ENCODE results near the gene ACER1. TPM values are rescaled to one million over a fixed set of nuclear protein-coding genes. Genes with fewer than 3 reads are reported as not detected.

Gene ACER1
- total and polyA plus RNA-seq, 4 donors, result 0.07 TPM; not detected in 3

DNA sequence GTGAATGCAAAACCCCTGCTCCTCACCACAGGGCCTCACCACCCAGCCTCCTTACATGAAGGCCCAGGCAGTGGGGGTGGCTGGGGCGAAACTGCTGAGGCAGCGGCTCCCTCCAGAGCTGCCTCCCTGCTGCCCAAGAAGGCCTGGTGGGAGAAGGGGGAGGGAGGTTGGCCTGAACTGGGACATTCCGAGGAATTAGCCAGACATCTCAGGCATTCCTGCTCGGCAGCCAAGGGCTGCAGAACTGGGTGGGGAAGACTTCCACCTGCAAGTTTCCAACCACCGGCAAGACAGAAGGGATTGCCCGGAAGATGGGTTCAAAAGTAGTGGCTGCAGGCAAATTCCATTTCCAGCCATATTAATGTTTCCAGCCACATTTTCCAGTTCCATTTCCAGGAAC is 44.6 kb upstream of the ACER1 start:
- peaks cover 13 to 36% (median 23%) of the 10 kb centered on the region in 4 donors for H3K36me3 ChIP-seq (ENCODE audit: control insufficient read depth in 4 of 4, insufficient read depth in 3 of 4, low read depth in 1 of 4, low read length in 3 of 4)

More for the DNA sequence above, 44.6 kb upstream of the ACER1 start:
- Histone ChIP-seq H3K9ac (ENCODE audit: low read depth in 1 of 2, low read length in 2 of 2) (no peak overlapping the region), H3K27ac (ENCODE audit: low read depth in 1 of 2, low read length in 2 of 2) (no peak overlapping the region), H3K4me1 (ENCODE audit: control insufficient read depth in 4 of 4, insufficient read depth in 4 of 4, low read length in 3 of 4) (peaks cover 2 to 8% (median 4%) of the 10 kb centered on the region in 4 donors), H3K27me3 (ENCODE audit: control insufficient read depth in 4 of 4, insufficient read depth in 4 of 4, low read length in 3 of 4) (no peaks in the 10 kb centered on the region), H3K4me3 (ENCODE audit: low read depth in 1 of 3, low read length in 3 of 3) (no peak overlapping the region), H3K9me3 (ENCODE audit: control insufficient read depth in 4 of 4, low read length in 3 of 4) (no peaks in the 10 kb centered on the region)
- 84% methylated on average over 6 of the region's 6 CpGs for WGBS
- no peak for DNase-seq (ENCODE audit: low spot score)
- TF ChIP-seq, protein P1, sequence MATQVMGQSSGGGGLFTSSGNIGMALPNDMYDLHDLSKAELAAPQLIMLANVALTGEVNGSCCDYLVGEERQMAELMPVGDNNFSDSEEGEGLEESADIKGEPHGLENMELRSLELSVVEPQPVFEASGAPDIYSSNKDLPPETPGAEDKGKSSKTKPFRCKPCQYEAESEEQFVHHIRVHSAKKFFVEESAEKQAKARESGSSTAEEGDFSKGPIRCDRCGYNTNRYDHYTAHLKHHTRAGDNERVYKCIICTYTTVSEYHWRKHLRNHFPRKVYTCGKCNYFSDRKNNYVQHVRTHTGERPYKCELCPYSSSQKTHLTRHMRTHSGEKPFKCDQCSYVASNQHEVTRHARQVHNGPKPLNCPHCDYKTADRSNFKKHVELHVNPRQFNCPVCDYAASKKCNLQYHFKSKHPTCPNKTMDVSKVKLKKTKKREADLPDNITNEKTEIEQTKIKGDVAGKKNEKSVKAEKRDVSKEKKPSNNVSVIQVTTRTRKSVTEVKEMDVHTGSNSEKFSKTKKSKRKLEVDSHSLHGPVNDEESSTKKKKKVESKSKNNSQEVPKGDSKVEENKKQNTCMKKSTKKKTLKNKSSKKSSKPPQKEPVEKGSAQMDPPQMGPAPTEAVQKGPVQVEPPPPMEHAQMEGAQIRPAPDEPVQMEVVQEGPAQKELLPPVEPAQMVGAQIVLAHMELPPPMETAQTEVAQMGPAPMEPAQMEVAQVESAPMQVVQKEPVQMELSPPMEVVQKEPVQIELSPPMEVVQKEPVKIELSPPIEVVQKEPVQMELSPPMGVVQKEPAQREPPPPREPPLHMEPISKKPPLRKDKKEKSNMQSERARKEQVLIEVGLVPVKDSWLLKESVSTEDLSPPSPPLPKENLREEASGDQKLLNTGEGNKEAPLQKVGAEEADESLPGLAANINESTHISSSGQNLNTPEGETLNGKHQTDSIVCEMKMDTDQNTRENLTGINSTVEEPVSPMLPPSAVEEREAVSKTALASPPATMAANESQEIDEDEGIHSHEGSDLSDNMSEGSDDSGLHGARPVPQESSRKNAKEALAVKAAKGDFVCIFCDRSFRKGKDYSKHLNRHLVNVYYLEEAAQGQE (IDR thresholded peaks at IDR 0.05), result no peak
- no peak for TF ChIP-seq RXRA (IDR thresholded peaks at IDR 0.05)
- TF ChIP-seq SP1 (IDR thresholded peaks at IDR 0.05), result no peak
- TF ChIP-seq CTCF (IDR thresholded peaks at IDR 0.05; ENCODE audit: low read depth, low read length, missing input control), result no peak
- TF ChIP-seq TAF1 (conservative IDR thresholded peaks at IDR 0.05), result no peak
- TF ChIP-seq HNF4G (IDR thresholded peaks at IDR 0.05), result no peak
- no peak for TF ChIP-seq FOXA1 (IDR thresholded peaks at IDR 0.05)
- no peak for TF ChIP-seq ZBTB33 (IDR thresholded peaks at IDR 0.05)
- TF ChIP-seq, protein P2, sequence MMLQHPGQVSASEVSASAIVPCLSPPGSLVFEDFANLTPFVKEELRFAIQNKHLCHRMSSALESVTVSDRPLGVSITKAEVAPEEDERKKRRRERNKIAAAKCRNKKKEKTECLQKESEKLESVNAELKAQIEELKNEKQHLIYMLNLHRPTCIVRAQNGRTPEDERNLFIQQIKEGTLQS (IDR thresholded peaks at IDR 0.05), result no peak
- TF ChIP-seq RAD21 (IDR thresholded peaks at IDR 0.05), result no peak
- TF ChIP-seq MAX (IDR thresholded peaks at IDR 0.05), result no peak
- TF ChIP-seq YY1 (IDR thresholded peaks at IDR 0.05), result no peak
- TF ChIP-seq HNF4A (conservative IDR thresholded peaks at IDR 0.05), result no peak
- no peak for TF ChIP-seq GABPA (IDR thresholded peaks at IDR 0.05 in 1 of 2, conservative IDR thresholded peaks at IDR 0.05 in 1 of 2)
- no peak for TF ChIP-seq FOXA2 (IDR thresholded peaks at IDR 0.05)
- no peak for TF ChIP-seq EGR1 (IDR thresholded peaks at IDR 0.05; ENCODE audit: low read depth in 2 of 2)

Data from liver (tissue), 9 donors.